OCI-LY3 (cell line): ENCODE data around the gene PLXDC2.

Experiments
- H2AFZ ChIP-seq: fragments of 200-600, 300-600 bp; shearing (Covaris generic); 2 replicates; pipeline ENCODE4 v1.6.0; 2014; ENCODE audit warnings: antibody characterized with exemption, low read depth, low read length
- H3K27ac ChIP-seq: fragments of 200-600, 300-600 bp; sonication (generic); 2 replicates; pipeline ENCODE4 v1.5.1; 2014; ENCODE audit warnings: mild to moderate bottlenecking, low read length, moderate library complexity, mixed read lengths
- H3K27me3 ChIP-seq: fragments of 200-600, 300-600 bp; sonication (generic); 2 replicates; pipeline ENCODE4 v1.6.1; 2014; ENCODE audit warnings: low read depth, low read length, mixed read lengths
- H3K36me3 ChIP-seq: fragments of 200-600, 300-600 bp; sonication (generic); replicated peaks from 2 replicates; pipeline ENCODE3; 2014; ENCODE audit warnings: low read depth, low read length, mixed read lengths
- H3K4me1 ChIP-seq: fragments of 300-600, 200-600 bp; sonication (generic); 2 replicates; pipeline ENCODE4 v1.6.1; 2014; ENCODE audit warnings: low read length, mixed read lengths
- H3K4me2 ChIP-seq: fragments of 200-600, 300-600 bp; sonication (generic); 2 replicates; pipeline ENCODE4 v1.6.1; 2014; ENCODE audit warnings: low read length, mixed read lengths
- H3K4me3 ChIP-seq: fragments of 300-600, 200-600 bp; sonication (generic); 2 replicates; pipeline ENCODE4 v1.5.1; 2014; ENCODE audit warnings: antibody characterized with exemption, mild to moderate bottlenecking, low read length, moderate library complexity
- H3K79me2 ChIP-seq: fragments of 300-600, 200-600 bp; shearing (Covaris generic); 2 replicates; pipeline ENCODE4 v1.6.1; 2014; ENCODE audit warnings: mild to moderate bottlenecking, low read length, mixed read lengths
- H3K9ac ChIP-seq: fragments of 300-600, 200-600 bp; shearing (Covaris generic); 2 replicates; pipeline ENCODE4 v1.6.0; 2014; ENCODE audit warnings: mild to moderate bottlenecking, low read length, moderate library complexity
- H3K9me3 ChIP-seq: fragments of 200-600, 300-600 bp; shearing (Covaris generic); 2 replicates; pipeline ENCODE4 v1.6.1; 2014; ENCODE audit warnings: low read length, mixed read lengths; ENCODE audit not compliant: insufficient read depth
- H4K20me1 ChIP-seq: fragments of 200-600, 300-600 bp; sonication (generic); 2 replicates; pipeline ENCODE4 v1.6.1; 2016; ENCODE audit warnings: low read length, mixed read lengths; ENCODE audit not compliant: insufficient read depth
- CTCF ChIP-seq: fragments of 200-600, 300-600 bp; sonication (generic); IDR thresholded peaks from 2 replicates; pipeline ENCODE4 v1.5.1; 2014; ENCODE audit warnings: antibody characterized with exemption, low read length, low read depth
- EZH2phosphoT487 ChIP-seq: fragments of 200-600 bp; shearing (Covaris generic); IDR thresholded peaks from 2 replicates; pipeline ENCODE4 v1.6.1; 2018; ENCODE audit warnings: antibody characterized with exemption, mixed run types, low read depth

The PLXDC2 gene

GRCh38 chr10:19892677-19893076, 76.4 kb downstream of the PLXDC2 start:
- Histone ChIP-seq H3K9me3 (no peaks in the 10 kb centered on the region), H2AFZ (no peak overlapping the region), H3K36me3 (no peaks in the 10 kb centered on the region), H3K4me2 (no peak overlapping the region), H3K4me1 (no peaks in the 10 kb centered on the region), H3K4me3 (no peak overlapping the region), H3K27ac (no peak overlapping the region), H3K79me2 (no peaks in the 10 kb centered on the region), H4K20me1 (no peaks in the 10 kb centered on the region), H3K9ac (no peak overlapping the region), H3K27me3 (no peaks in the 10 kb centered on the region)
- TF ChIP-seq CTCF (no peak), EZH2phosphoT487 (no peak)

- no peaks in the 10 kb centered on the region for H3K9me3 ChIP-seq
- TF ChIP-seq EZH2phosphoT487 = no peak
- TF ChIP-seq CTCF = no peak
- no peak overlapping the region for H3K9ac ChIP-seq
- no peak overlapping the region for H2AFZ ChIP-seq
- H3K4me1 ChIP-seq = no peaks in the 10 kb centered on the region
- H4K20me1 ChIP-seq = no peaks in the 10 kb centered on the region
- H3K27me3 ChIP-seq = no peaks in the 10 kb centered on the region
- H3K36me3 ChIP-seq = no peaks in the 10 kb centered on the region
- no peaks in the 10 kb centered on the region for H3K79me2 ChIP-seq
- H3K4me2 ChIP-seq = no peak overlapping the region
- no peak overlapping the region for H3K4me3 ChIP-seq
- no peak overlapping the region for H3K27ac ChIP-seq
Observed at GRCh38 chr10:19895500-19895899, 79.3 kb downstream of the PLXDC2 start.

GRCh38 chr10:19902456-19902855, 86.2 kb downstream of the PLXDC2 start:
- H3K4me3 ChIP-seq = no peak overlapping the region
- no peaks in the 10 kb centered on the region for H3K27me3 ChIP-seq
- no peaks in the 10 kb centered on the region for H3K79me2 ChIP-seq
- no peak overlapping the region for H2AFZ ChIP-seq
- no peaks in the 10 kb centered on the region for H3K4me1 ChIP-seq
- H4K20me1 ChIP-seq = no peaks in the 10 kb centered on the region
- no peaks in the 10 kb centered on the region for H3K9me3 ChIP-seq
- no peak overlapping the region for H3K4me2 ChIP-seq
- H3K27ac ChIP-seq = no peak overlapping the region
- TF ChIP-seq EZH2phosphoT487 = no peak
- TF ChIP-seq CTCF = no peak
- H3K9ac ChIP-seq = no peak overlapping the region
- no peaks in the 10 kb centered on the region for H3K36me3 ChIP-seq

GRCh38 chr10:19904202-19904661, 88.0 kb downstream of the PLXDC2 start:
- no peak for TF ChIP-seq EZH2phosphoT487
- no peak for TF ChIP-seq CTCF
- Histone ChIP-seq H3K27ac (no peak overlapping the region), H3K9me3 (no peaks in the 10 kb centered on the region), H3K4me1 (no peaks in the 10 kb centered on the region), H3K9ac (no peak overlapping the region), H3K27me3 (no peaks in the 10 kb centered on the region), H3K4me2 (no peak overlapping the region), H4K20me1 (no peaks in the 10 kb centered on the region), H3K79me2 (no peaks in the 10 kb centered on the region), H2AFZ (no peak overlapping the region), H3K36me3 (no peaks in the 10 kb centered on the region), H3K4me3 (no peak overlapping the region)
